Ecto neural progenitor cell (in vitro differentiated cells): ENCODE data around the gene MORC2.

Source experiments
- DNase-seq: peaks from one replicate; pipeline ENCODE4 v3.0.0-alpha.2; 2018; ENCODE audit warnings: low spot score

MORC2 gene

DNA sequence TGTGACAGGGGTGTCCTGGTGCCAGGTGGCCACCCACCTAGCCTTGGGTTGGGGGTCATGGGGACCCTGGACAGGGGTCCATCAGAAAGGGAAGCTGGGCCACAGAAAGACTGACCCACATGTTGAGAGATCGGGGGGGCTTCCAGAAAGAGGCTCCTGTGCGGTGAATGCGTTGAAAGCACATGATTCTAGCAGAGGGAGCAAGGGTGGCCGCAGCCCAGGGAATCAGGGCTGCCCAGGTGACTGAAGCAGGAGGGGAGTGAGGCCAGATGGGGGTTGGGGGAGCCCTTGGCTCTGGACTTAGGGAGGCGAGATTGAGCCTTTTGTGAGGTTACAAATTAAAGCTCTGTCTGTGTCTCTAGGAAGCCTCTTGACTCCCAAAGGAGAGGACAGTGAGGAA lies 80.7 kb downstream of the MORC2 start:
- peak; percentile 22 for DNase-seq

DNA sequence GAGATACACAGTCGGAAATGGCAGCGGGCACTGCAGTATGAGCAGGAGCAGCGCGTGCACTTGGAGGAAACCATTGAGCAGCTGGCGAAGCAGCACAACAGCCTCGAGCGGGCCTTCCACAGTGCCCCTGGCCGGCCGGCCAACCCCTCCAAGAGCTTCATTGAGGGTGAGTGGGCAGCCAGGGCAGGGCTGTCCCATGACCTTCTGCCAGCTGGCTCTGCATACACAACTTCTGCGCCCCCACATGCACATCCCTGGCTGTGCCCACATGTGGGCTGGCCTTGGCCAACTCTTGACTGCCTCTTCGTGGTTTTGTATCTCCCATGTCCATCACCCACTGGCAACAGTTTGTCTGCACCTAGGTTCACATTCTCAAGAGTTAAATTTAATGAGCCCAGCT lies 81.1 kb downstream of the MORC2 start:
- peak; percentile 41 for DNase-seq

DNA sequence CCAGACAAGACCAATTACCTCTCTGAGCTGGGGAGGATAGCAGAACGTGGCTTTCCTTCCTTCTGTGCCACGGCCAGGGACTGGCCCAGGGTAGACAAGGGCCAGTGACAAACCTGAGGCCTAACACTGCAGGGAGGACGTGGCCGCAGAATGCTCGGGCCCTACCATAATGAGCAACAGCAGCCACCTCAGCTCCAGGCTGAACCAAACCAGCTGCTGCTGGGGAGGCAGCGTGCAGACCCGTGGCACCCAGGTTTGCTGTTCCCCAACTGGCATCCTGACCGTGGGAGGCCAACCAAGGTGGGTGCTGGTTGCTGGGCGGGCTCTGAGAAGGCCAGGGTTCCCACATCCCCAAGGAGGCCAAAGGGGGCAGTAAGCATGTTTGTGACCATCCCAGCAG lies 83.0 kb downstream of the MORC2 start:
- DNase-seq, result no peak

DNA sequence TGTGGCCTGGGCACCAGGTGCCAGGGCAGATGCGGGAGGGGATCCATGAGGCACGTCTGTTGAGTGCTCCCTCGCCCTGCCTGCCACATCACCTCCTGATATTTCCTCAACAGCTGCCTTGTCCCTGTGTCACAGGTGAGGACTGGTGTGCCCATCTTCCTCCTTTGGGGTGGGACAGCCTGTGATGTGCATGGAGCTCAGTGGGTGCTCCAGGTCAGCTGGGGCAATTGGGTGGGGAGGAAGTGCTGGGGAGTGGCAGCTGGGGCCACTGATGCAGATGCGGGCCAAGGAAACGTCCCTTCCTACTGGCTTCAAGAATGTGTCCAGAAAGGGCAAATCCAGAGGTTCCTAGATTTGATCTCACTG lies 83.6 kb downstream of the MORC2 start:
- DNase-seq, result no peak

DNA sequence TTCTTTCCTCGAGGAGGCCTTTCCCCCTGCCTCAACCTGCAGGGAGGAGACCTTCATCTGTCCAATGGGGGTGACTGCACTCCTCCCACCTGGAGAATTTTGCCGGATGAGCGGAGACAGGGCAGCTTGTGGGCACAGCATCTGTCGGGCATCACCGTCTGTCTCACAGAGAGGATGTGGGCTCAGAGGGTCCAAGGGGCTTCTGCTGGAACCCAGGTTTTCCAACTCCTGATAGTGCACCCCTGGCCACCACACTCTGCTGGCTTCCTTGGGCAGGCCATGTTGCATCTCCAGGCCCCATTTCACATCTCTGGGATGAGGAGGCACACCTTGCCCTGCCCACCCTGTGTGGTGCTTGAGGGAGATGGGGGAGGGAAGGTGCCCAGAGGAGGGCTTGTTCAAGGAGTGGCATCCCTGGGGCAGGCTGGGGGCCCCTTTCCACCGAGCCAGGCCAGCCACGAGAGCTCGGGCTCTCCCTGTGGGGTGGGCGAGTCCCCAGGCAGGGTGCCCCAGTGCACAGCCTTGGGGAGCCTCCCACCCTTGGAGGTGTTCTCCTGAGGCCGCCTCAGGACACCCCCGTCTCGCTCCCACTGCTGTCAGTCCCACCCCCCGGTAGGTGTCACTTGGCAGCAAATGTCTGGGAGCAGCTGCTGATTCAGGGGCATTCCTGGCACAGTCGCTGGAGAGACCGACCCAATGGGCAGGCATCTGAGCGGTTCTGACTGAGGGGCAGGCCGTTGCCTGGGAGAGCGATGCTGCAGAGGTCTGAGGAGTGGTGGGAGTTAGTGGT lies 84.2 kb downstream of the MORC2 start:
- DNase-seq, result no peak

DNA sequence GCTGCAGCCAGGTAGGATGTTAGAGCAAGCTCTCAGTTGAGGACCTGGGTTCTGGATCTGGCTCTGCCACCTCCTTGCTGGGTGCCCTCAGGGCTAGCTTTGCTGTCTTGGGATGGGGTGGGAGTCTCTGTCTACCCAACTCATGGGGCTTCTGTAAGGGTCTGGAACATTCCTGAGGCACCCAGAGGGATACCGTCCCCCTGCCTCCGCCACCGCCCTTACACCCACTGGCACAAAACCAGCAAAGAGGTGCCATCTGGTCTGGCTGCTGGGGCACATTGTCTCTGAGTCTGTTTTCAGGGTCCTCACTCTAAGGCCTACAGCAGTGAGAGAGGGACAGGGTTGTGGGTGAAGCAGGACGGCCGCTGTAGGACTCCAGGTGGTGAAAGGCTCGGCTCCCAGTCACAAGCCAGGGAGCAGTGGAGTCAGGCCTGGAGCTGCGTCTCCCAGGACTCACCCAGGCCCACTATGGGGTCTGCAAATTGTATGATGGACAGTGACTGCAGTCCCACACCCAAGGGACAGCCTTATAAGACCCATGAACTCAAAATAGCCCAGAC lies 84.9 kb downstream of the MORC2 start:
- no peak for DNase-seq

DNA sequence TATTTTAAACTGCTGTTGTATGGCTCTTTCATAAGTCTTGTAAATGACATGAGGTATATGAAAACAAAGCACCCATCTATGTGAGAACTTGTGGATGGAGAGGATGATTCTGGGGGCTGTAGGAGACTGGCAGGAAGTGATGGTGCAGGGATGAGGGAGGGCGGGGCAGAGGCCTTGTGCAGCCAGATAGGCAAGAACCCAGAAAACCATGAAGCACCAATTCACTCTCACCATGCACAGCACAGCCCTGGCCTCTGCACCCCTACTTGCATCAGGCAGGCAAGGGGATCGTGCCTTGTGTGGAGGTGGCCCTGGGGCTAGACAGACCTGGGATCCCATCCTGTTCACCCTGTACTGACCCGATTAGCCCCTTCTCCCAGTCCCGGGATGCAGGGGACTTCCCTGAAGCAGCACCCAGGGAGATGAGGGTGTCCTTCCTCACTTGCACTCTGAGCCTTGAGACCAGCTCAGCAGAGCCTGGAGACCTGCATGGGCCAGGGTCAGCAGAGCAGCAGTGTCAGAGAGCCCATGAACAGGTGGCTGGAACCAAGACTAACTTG lies 85.5 kb downstream of the MORC2 start:
- DNase-seq, result no peak

DNA sequence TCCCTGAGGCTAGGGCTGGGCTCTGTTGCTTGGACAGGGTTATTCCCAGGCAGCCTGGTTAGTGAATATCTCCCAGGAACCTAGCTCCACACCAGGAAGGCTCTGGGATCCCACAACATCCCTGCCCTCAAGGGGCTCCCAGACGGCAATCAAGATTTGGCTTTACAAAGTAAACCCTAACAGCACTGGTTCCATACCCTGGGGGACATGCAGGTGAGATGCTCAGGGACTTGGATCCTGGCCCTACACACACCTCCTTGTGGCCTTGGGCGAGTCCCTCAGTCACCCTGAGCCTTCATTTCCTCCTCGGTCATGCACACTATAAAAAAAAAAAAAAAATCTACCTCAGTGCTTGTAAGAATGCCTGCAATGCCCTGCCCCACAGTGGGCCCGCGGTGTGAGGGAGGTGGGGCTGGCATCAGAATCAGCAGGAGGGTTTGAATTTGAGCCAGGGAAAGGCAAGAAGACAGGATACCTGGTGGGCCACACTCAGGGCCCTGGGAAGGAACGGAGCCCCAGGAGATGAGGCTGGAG lies 86.3 kb downstream of the MORC2 start:
- DNase-seq, result no peak

DNA sequence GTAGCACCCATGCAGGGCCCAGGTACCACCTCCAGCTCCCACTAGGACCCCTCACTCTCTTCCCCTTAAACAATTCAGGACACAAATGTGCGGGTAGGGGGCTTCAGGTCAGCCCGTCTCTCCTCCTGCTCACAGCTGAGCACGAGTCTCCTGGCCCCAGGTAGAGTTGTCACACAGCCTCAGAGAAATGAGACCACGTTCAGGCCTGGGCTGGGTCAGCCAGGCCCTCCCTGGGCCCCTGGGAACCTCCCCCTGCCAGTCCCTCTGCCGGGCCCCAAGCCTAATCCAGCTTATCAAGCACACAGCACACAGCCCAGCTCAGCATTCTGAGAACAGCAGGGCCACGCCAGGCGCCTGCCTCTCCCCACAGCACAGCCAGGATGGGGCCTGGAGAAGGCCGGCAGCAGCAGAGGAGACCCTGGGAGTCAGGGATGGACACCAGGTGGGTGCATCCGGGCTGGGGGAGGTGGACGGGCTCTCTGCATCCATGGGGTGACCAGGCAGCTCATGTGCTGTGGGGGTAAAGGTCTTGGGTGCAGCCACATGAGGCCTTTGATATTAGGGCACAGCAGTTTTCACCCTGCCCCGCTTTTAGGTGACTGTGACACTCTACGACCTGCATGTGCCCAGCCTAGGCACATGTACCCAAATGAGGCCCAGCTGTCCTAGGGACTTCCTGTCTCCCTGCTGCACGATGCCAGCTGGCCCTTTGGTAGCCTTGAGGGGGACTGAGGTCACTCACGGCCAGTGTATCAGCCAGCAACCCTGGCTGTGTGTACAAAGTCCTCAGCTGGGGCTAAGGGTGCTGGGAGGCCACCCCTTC lies 87.0 kb downstream of the MORC2 start:
- peak; percentile 78 for DNase-seq

DNA sequence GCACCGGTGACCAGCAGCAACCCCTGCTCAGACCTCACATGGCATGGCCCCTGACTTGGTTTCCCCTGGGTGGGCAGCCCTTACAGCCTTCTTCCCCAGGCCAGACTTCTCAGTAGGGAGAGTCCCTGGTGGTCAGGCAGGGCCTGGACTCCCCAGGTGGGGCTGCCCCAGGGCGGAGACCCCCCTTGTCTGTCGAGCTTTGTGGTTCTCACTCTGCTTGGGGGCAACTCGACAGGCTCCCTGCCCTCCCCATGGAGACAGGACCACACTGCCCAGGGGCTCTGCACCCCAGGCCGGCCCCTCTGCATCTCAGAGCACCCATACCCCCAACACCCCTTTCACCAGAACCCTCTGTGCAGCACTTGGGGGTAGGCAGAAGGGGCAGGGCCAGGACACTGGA lies 87.7 kb downstream of the MORC2 start:
- no peak for DNase-seq

DNA sequence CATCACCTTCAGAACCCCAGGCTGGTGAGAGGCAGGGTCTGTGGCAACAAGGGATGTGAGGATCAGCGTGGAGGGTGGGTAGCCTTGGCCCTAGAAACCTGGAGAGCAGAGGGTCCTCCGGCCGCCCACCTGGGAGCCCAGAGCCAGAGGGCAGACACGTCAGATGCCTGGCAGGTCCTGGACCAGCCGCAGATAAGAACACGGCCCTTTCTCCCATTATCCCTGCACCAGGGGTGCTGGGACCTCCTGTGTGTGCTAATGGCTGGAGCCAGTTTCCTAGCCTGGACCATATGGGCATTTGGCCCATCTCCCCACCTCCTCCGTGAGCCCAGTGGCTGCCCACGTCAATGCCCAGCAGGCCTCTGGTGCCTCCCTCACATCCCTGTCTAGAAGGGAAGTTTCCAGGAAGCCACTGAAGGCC lies 88.4 kb downstream of the MORC2 start:
- DNase-seq, result no peak

DNA sequence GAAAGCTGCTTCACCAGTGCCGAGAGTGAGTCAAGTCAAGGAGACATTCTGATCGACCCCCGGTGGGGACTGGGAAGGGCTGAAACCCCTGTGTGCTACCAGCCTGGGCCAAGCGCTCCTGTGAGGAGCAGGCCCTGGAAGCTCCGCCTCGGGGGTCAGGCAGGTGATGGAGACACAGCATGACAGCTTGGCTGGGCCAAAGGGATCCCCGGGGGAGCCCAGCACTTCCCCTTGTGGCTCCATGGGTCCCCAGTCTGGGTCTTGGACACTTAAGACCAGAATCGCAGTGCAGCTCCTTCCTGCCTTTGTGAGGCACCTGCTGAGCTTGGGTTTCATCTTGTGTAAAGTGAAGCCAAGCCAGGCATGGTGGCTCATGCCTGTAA lies 89.2 kb downstream of the MORC2 start:
- no peak for DNase-seq

DNA sequence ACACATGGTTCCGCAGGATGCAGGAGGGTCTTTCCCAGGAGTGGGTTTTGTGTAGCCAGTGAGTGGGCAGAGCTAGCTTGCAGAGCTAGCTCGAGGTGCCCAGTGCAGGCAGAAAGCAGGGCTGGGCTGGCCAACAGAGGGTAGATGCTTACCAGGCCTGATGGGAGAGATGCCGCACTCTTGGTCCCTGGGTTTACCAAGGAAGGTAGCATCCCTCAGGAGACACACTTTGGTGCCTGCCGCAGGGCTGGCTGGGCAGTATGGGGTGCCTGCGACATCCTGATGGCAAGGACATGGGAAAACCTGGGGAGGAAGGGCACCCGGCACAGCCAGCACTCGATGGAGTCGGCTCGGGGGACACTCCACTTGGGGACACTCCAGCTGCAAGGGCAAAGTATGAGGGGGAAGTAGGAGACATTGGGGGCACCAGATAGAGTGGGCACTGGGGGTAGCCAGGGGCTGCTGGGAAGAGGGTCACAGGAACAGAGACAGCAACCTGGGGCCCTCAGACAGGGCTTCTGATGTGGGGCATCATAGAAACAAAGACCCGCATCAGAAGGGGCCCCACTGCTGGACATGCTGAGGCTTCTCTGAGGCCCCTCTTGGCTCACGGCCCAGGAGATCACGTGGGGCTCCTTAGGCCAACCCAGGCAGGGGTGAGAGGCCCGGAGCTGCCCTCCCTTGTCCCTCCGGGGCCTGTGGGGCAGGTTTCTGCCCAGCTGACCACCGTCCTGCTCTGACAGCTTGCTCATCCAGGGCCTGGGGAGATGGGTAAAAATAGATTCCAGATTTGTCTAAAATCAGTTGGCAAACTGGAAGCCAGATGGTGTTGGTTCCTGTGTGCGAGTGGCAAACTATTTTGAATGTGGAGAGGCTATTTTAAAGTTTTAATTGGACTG lies 89.8 kb downstream of the MORC2 start:
- DNase-seq, result no peak

DNA sequence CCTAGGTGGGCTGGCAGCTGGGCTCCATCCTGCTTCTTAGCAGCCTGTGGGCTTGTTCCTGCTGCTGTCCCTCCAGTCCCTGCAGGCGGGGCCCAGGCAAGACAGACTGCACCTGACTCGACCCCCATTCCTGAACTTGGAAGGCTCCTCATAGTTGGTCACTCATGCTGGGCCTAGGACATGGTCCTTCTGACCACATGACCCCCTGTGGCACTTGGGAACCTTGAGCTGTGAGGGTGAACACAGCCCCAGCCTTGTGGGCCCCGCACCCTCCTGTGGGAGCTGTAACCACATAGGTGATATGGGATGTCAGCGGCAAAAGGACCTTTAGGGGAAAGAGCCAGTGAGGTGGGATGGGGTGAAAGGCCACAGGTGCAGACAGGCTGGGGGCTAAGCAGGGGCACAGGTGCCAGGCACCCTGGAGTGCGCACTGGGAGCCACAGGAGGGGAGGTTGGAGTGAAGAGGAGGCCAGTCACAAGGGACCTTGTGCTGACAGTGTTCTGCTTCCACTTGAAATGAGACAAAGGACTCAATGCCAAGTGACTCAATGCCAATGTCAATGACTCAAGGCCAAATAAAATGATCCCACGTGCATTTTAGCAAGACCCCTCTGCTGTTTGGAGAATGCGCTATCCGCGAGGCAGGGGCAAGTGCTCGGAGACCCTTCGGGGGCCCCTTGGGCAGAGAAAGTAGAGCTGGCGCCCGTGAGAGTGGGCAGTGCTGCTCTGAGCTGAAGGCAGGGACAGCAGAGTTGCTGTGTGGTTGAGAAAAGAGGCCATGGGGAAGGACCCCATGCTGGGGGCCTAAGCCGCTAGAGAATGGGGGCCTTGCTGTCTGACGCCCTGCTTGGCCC lies 90.7 kb downstream of the MORC2 start:
- no peak for DNase-seq

DNA sequence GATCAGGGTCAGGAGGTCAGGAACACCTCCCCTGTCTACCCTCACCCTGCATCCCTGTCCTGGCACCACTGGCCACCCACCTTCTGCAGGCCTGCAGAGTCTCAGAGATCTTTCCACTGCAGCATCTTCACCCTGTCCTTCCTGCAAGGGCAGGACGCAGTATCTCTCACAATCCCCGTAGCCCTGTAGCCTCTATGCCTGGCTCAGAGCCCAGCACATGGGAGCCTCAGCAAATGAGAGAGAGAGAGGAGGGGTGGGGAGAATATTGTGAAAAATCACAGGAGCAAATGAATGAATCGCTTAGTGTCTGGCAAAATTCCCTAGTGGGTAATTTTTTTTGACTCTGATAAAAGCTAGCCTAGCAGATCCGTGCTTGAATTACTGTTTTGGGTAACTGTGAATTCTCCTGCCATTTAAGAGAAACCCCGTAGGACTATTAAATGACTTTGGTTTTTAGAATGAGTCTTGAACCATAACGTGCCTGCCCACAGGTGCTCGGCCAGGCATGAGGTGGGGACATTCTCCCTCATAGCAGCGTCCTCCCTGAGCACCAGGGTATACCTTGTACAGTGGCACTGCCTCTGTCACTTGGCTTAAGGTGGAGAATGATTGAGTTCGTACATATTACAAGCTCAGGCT lies 91.5 kb downstream of the MORC2 start:
- no peak for DNase-seq

DNA sequence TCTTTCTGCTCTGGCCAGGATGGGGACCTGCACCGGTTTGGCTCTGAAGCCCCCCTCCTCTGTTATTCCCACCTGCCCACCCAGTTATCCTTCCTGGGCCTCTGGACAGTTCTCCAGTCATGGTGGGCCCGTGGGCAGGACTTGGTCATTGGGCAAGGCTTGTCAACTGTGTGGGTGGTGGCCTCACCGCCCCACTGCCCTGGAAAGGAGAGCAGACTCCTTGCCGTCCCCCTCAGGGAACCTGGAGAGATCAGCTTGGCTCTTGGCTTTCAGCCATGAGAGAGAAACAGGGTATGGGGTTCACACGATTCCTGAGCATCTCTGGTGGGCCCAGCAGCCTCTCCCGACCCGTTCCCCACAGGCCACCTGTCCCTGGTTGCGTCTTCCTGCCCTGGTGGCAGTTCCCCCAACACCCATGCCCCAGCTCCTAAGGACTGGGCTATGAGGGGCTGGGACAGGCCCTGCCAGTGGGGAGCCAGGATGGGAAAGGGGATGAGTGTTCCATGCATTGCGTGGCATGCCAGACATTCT lies 92.3 kb downstream of the MORC2 start:
- DNase-seq, result no peak

DNA sequence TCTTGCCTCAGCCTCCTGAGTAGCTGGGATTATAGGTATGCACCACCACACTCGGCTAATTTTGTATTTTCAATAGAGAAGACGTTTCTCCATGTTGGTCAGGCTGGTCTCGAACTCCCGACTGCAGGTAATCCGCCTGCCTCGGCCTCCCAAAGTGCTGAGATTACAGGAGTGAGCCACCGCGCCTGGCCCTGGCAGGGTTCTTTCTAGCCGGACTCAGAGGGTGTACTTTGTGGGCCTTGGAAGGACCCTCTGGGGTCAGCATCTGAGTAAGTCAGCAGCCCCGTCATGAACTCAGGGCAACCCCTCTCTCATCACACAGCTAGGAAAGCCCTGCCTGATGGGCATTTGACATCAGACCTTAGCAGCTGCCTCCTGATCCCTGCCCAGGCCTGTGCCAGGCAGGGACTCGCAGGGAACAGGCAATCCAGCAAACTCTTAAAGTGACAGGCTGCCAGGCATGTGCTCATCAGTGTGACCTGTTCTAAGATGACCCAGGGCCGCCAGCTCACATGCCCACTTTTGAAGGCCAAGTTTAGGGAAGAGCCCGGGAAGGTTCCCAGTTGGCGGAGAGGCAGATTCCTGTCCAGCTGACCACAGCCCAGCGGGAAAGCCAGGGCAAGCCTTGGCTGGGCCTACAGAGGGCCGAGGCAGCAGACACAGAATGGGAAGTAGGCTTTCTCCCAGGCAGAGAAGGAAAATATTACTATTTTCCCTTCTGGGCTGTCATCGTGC lies 92.9 kb downstream of the MORC2 start:
- peak; percentile 28 for DNase-seq
